Choroid plexus epithelial cell (primary cell): ENCODE measurements around the gene PLA2G10.

Experiments used
- DNase-seq: peaks from one replicate; pipeline ENCODE4 v3.0.0-alpha.2; 2010; ENCODE audit warnings: low read depth
- H3K4me3 ChIP-seq: 2 replicates; pipeline ENCODE4 v1.5.1; 2011; ENCODE audit warnings: low read depth, mild to moderate bottlenecking, control low read depth, low read length, moderate library complexity
- TF ChIP-seq, protein P1 (sequence below): conservative IDR thresholded peaks from 2 replicates; pipeline ENCODE4 v1.5.1; 2011; ENCODE audit warnings: low read depth, mild to moderate bottlenecking, control low read depth, inconsistent platforms, low read length, moderate library complexity

PLA2G10 gene

DNA sequence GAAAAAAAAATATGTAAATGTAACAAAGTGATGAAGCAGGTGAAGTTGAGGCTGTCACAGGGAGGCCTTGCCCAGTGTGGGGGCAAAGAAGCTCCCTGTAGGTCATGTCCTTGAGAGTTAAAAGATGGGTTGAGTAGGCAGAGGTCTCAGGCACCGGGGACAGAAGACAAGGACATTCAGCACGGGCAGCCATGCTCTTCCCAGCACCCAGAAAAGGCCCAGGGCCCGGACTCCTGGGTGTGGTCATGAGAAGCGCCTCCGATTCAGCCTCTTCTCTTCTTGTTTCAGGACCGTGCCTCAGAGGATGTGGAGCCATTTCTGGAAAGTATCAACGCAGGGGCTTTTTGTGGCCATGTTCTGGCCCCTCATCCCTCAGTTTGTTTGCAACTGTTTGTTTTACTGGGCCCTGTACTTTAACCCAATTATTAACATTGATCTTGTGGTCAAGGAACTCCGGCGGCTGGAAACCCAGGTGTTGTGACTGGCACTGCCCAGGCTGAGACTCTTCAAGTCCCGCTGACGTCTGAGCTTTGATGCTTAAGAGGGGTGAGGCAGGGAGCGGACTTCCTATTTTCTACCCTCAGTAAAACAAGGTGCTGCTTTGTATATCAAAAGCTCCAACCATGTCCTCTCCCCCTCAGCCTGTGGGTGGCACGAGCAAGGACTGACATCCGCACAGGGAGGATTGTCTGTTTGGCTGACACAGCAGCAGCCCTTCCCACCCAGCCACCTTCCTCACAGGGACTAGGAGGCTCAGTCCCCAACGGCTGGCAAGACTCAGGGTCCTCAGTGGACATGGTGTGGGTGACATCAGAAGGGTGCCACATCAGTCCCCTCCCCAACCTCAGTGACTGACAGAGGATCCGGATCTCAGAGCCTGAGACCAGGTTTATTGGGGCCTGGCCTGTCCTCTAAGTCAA lies 26.5 kb downstream of the PLA2G10 start:
- no peak overlapping the region for H3K4me3 ChIP-seq
- TF ChIP-seq, protein P1, sequence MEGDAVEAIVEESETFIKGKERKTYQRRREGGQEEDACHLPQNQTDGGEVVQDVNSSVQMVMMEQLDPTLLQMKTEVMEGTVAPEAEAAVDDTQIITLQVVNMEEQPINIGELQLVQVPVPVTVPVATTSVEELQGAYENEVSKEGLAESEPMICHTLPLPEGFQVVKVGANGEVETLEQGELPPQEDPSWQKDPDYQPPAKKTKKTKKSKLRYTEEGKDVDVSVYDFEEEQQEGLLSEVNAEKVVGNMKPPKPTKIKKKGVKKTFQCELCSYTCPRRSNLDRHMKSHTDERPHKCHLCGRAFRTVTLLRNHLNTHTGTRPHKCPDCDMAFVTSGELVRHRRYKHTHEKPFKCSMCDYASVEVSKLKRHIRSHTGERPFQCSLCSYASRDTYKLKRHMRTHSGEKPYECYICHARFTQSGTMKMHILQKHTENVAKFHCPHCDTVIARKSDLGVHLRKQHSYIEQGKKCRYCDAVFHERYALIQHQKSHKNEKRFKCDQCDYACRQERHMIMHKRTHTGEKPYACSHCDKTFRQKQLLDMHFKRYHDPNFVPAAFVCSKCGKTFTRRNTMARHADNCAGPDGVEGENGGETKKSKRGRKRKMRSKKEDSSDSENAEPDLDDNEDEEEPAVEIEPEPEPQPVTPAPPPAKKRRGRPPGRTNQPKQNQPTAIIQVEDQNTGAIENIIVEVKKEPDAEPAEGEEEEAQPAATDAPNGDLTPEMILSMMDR: no peak
- no peak for DNase-seq

DNA sequence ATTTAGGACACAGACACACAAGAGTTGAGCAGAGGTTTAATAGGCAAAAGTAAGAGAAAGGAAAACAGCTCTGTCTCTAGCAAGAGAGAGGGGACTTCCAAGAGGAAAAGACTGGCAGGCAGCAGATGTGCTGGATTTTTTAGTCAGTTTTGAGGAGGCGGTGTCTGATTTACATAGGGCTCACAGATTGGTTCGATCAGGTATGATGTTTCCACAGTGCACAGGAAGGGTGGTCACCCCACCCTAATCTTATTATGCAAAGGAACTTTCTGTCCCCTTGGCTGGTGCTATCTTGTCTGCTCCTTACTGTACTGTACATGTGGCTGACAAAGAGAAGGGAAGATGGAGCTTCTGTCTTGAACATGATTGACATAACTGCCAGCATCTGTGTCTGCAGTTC lies 36.0 kb downstream of the PLA2G10 start:
- TF ChIP-seq, protein P1: no peak
- H3K4me3 ChIP-seq: no peak overlapping the region
- DNase-seq: peak; percentile 47

DNA sequence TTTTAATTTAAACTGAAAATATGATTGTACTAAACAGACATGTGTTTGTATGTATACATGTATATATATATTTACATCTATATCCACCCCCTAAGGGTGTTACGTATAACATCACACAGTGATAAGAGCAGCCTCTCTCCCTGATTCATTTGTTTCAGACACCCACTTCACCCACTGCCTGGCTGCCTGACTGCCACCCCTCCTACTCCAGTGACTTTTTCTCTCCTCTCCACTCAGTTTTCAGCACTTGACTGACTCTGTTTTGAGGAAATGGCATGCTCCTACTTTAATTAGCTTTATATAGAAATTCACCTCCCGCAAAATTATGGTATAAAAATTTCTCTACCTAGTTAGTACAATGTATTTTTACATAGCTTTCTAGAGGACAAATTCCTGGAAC lies 41.4 kb downstream of the PLA2G10 start:
- DNase-seq: no peak
- TF ChIP-seq, protein P1: no peak
- no peak overlapping the region for H3K4me3 ChIP-seq

DNA sequence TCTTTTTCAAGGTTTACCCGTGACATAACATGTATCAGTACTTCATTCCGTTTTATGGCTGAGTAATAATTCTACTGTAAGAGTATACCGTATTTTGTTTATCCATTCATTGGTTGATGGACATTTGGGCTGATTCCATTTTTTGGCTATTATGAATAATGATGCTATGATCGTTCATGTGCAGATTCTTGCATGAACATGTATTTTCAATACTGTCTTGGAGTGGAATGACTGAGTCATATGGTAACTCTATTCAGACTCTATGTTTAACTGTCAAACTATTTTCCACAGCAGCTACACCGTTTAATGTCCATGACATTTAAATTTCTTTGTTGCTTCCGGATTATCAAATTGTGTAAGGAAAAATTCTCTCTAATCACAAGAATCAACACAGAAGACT lies 43.5 kb downstream of the PLA2G10 start:
- TF ChIP-seq, protein P1: no peak
- no peak for DNase-seq
- H3K4me3 ChIP-seq: no peak overlapping the region

DNA sequence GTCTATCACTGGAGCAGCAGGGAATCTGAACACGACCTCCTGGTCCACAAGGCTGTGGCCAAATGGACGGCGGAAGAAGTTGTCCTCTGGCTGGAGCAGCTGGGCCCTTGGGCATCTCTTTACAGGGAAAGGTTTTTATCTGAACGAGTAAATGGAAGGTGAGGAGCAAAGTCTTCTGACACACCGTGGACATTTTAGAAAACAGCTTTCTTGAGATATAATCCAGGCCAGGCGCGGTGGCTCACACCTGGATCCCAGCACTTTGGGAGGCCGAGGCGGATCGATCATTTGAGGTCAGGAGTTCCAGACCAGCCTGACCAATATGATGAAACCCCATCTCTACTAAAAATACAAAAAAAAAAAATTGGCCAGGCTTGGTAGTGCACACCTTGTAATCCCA lies 44.3 kb downstream of the PLA2G10 start:
- H3K4me3 ChIP-seq: no peak overlapping the region
- TF ChIP-seq, protein P1: no peak
- no peak for DNase-seq

DNA sequence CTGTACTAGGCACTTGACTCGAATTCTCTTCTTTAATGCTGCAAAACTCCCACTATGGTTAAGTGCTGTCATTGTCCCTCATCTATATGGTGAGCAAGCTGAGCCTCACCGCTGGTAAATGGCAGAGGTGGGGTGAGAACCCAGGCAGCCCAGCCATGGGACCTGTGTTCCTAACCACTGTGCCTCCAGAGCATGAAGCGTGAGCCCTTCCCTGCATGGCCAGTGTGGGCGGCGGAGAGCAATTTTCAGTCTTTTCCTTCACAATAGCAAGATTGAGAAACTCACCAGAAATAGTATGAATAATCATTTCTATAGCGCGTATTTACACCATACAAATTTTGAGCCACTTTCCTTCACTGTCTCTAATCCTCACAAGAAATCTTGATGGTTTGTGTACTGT lies 52.2 kb downstream of the PLA2G10 start:
- peak; percentile 11 for DNase-seq
- no peak overlapping the region for H3K4me3 ChIP-seq
- TF ChIP-seq, protein P1: peak; percentile 11

DNA sequence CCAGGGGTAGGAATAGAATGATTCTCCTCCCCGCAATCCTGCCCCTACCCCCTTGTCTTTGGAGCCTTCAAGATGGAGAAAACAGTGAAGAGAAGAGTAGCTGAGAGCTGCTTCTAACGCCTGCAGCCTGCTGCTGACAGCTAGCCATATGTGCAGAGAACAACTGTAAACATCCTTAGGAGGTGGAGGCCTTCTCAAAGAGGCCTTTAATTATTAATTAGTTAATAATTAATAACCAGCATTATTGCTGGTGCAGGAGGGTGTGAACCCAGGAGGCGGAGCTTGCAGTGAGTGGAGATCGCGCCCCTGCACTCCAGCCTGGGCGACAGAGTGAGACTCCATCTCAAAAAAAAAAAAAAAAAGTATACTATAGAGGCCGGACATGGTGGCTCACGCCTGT lies 52.9 kb downstream of the PLA2G10 start:
- TF ChIP-seq, protein P1: no peak
- no peak for DNase-seq
- H3K4me3 ChIP-seq: no peak overlapping the region
